ENCODE measurements around the gene PEX11G. TPM values are rescaled to one million over a fixed set of nuclear protein-coding genes. Genes with fewer than 3 reads are reported as not detected.

Gene PEX11G
- total and polyA plus RNA-seq, 2 donors (not counting 3 experiments of a cell fraction or from before 2014, with no cell fraction given), result 1.3 to 1.9 TPM

DNA sequence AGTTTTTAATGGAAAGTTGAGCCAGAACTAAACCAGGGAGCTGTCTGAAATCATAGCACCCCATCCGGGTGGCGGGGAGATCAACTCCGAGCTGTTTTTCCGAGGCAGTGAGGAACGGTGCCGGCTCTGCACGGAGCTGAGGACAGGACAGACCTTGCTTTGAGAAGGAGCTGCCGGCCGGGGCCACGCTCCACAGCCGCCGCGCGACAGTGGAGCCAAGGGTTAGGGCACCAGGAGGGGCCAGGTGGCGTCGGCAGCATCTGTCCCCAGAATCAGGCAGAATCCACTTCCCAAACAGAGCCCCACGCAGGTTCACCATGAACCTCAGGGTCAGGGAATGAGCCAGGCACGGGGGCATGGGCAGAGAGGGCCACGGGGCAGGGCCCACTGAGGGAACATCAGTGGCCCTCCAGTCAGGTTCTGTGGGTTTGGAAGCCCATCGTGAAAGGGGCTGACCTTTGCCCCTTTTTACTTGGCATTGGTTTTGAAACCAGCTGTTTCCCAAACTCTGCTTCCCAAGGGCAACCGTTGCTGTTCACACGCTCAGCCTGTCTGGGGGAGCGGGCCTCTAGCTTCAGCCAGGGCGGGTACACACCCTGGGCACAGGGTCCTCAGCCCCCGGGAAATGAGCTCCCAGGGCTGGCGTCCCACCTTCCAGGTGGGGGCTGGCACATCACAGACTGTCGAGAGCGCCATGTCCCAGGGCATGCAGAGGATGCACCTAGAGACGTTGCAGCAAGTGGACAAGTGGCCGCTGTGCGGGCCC, 18.1 kb downstream of the PEX11G start:
- H3K9me3 ChIP-seq (replicated peaks; ENCODE audit: control insufficient read depth, insufficient read depth, low read length), result no peaks in the 10 kb centered on the region
- H3K4me3 ChIP-seq (replicated peaks in 1 of 3; ENCODE audit: insufficient read depth in 1 of 3, low read depth in 1 of 3, low read length in 3 of 3), result no peak overlapping the region
- no peaks in the 10 kb centered on the region for H3K27me3 ChIP-seq (ENCODE audit: control insufficient read depth in 2 of 2, insufficient read depth in 2 of 2, low read length in 2 of 2)
- no peaks in the 10 kb centered on the region for H3K79me2 ChIP-seq (ENCODE audit: control insufficient read depth, insufficient read depth, low read length)
- H3K9ac ChIP-seq (replicated peaks; ENCODE audit: extremely low read depth, insufficient read depth, low read length), result no peak overlapping the region
- H4K20me1 ChIP-seq (replicated peaks; ENCODE audit: control insufficient read depth, extremely low read depth, insufficient read depth, low read length), result no peaks in the 10 kb centered on the region
- DNase-seq (ENCODE audit: low read depth, low spot score) (no peak), FAIRE-seq (no peak)
- no peak overlapping the region for H2AFZ ChIP-seq (ENCODE audit: low read depth, low read length)
- no peak overlapping the region for H3K27ac ChIP-seq (ENCODE audit: insufficient read depth, low read depth, low read length)
- no TSS peak for BruUV-seq (replicated peaks)
- H3K4me2 ChIP-seq (ENCODE audit: insufficient read depth, low read length), result no peak overlapping the region
- ChIA-PET CTCF (interaction anchor here (0.6 kb wide), 1 partner anchor 19 kb away, joined by 4 read pairs; no protein-coding TSS in a partner anchor), POLR2A (interaction anchor here (0.7 kb wide), 2 partner anchors 30 to 368 kb away, joined by 3 to 5 read pairs; no protein-coding TSS in a partner anchor)
- no peaks in the 10 kb centered on the region for H3K9me1 ChIP-seq (replicated peaks; ENCODE audit: control insufficient read depth, extremely low read depth, insufficient read depth, low read length)
- TF ChIP-seq, protein P1, sequence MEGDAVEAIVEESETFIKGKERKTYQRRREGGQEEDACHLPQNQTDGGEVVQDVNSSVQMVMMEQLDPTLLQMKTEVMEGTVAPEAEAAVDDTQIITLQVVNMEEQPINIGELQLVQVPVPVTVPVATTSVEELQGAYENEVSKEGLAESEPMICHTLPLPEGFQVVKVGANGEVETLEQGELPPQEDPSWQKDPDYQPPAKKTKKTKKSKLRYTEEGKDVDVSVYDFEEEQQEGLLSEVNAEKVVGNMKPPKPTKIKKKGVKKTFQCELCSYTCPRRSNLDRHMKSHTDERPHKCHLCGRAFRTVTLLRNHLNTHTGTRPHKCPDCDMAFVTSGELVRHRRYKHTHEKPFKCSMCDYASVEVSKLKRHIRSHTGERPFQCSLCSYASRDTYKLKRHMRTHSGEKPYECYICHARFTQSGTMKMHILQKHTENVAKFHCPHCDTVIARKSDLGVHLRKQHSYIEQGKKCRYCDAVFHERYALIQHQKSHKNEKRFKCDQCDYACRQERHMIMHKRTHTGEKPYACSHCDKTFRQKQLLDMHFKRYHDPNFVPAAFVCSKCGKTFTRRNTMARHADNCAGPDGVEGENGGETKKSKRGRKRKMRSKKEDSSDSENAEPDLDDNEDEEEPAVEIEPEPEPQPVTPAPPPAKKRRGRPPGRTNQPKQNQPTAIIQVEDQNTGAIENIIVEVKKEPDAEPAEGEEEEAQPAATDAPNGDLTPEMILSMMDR (IDR thresholded peaks at IDR 0.05; ENCODE audit: extremely low read depth in 1 of 2, insufficient read depth in 1 of 2, low read depth in 1 of 2, low read length in 2 of 2), result no peak
- TF ChIP-seq EZH2 (IDR thresholded peaks at IDR 0.05; ENCODE audit: borderline replicate concordance, low read depth, low read length, severe bottlenecking), result no peak
- no peak for TF ChIP-seq MYC (IDR thresholded peaks at IDR 0.05; ENCODE audit: low read depth, low read length)
- no peak for TF ChIP-seq GATA2 (IDR thresholded peaks at IDR 0.05; ENCODE audit: insufficient read depth, insufficient read length, low read depth, low read length)
- dilution Hi-C loops (cut with MboI; ENCODE audit: extremely low pct_ligation_motif_present, low sequenced_read_pairs), result no loop called here
- intact Hi-C loops (cut with micrococcal nuclease), result no loop called here
- peaks cover 2 to 11% of the 10 kb centered on the region in 2 experiments for H3K36me3 ChIP-seq (ENCODE audit: control insufficient read depth in 2 of 2, extremely low read depth in 1 of 2, insufficient read depth in 2 of 2, low read length in 2 of 2)
- no peaks in the 10 kb centered on the region for H3K4me1 ChIP-seq (ENCODE audit: control insufficient read depth, extremely low read depth, insufficient read depth, low read length)
